Lower leg skin (tissue), 3 donors: Measurements from ENCODE around the gene ZNF789.

Experiments
- POLR2A ChIP-seq, 2 donors: fragments of 450-650 bp; IDR thresholded peaks; one replicate each; pipeline ENCODE4 v1.6.1; 2016 to 2017; ENCODE audit warnings: antibody characterized with exemption in 2 of 2, mild to moderate bottlenecking in 1 of 2, moderate library complexity in 1 of 2
- TF ChIP-seq, protein P1 (sequence below), 3 donors: fragments of 450-650 bp; IDR thresholded peaks; one replicate each; pipeline ENCODE4 v1.5.1; 2016; ENCODE audit warnings: antibody characterized with exemption in 3 of 3, mild to moderate bottlenecking in 3 of 3, moderate library complexity in 2 of 3

DNA sequence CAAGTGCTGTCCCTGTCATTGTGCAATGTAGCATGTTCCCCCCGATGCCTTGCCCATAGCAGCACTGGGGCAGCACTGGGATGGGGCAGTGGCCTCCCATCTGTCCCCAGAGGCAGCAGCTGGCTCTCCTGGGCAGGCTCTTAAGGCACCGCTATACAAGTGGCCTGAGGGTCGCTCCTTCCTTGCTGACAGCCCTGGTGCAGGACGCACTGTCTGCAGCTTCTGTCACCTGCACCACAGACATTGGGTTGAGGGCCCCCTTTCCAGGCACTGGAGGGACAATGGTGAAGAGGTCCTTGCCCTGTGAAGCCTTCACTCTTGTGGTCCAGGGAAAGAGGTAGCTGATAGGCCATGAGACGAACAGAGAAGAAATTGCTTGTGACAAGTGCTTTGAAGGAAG is 23.4 kb upstream of the ZNF789 start:
- TF ChIP-seq POLR2A (IDR thresholded peaks at IDR 0.05) = no peak
- TF ChIP-seq, protein P1, sequence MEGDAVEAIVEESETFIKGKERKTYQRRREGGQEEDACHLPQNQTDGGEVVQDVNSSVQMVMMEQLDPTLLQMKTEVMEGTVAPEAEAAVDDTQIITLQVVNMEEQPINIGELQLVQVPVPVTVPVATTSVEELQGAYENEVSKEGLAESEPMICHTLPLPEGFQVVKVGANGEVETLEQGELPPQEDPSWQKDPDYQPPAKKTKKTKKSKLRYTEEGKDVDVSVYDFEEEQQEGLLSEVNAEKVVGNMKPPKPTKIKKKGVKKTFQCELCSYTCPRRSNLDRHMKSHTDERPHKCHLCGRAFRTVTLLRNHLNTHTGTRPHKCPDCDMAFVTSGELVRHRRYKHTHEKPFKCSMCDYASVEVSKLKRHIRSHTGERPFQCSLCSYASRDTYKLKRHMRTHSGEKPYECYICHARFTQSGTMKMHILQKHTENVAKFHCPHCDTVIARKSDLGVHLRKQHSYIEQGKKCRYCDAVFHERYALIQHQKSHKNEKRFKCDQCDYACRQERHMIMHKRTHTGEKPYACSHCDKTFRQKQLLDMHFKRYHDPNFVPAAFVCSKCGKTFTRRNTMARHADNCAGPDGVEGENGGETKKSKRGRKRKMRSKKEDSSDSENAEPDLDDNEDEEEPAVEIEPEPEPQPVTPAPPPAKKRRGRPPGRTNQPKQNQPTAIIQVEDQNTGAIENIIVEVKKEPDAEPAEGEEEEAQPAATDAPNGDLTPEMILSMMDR (IDR thresholded peaks at IDR 0.05) = no peak
